Measurements from ENCODE around the gene RAPGEF6.
"Not testable (repeated sequence)": the region's sequence is repeated elsewhere in the genome, so short reads cannot be mapped to it uniquely, and the experiment has no call there.

RAPGEF6 gene

DNA sequence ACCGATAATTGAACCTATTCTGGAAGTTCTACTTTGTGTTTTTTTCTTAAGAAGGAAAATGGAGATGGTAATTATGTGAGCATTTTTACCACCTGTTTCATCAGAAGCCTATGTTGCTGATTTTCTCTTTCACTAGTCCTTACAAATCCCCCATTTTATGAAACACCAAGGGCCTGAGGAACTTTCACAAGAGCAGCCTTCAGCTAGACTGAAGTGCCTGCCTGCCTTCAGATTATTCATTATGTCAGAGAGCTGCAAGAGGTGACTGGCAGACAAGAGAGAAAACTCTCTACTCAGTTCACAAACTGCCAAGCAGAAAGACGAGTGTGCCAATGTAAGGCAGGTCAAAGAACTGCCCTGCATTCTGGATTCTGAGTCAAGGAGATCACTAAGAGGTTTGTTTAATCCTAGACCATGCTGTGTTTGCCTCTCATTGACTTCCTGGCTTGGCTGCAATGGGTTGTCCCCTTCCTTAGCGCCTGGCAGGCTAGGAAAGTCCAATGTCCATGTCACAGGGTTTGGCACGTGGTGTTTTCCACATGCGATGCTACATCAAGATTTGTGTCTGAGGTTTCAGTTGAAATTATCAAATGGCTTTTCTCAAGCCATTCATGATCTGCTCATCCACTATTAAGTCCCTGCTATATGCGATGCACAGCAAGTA lies 227.9 kb downstream of the RAPGEF6 start:
- Histone ChIP-seq H3K36me3 (no peaks in the 10 kb centered on the region), H3K27ac (no peak overlapping the region), H3K4me3 (ENCODE audit: low read depth, low read length) (no peak overlapping the region), H3K9me3 (ENCODE audit: severe bottlenecking) (no peaks in the 10 kb centered on the region), H3K27me3 (ENCODE audit: insufficient read depth, low read depth, severe bottlenecking) (no peaks in the 10 kb centered on the region)
- TF ChIP-seq, protein P1, sequence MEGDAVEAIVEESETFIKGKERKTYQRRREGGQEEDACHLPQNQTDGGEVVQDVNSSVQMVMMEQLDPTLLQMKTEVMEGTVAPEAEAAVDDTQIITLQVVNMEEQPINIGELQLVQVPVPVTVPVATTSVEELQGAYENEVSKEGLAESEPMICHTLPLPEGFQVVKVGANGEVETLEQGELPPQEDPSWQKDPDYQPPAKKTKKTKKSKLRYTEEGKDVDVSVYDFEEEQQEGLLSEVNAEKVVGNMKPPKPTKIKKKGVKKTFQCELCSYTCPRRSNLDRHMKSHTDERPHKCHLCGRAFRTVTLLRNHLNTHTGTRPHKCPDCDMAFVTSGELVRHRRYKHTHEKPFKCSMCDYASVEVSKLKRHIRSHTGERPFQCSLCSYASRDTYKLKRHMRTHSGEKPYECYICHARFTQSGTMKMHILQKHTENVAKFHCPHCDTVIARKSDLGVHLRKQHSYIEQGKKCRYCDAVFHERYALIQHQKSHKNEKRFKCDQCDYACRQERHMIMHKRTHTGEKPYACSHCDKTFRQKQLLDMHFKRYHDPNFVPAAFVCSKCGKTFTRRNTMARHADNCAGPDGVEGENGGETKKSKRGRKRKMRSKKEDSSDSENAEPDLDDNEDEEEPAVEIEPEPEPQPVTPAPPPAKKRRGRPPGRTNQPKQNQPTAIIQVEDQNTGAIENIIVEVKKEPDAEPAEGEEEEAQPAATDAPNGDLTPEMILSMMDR (IDR thresholded peaks at IDR 0.05; ENCODE audit: low read depth, low read length): no peak
- DNase-seq: no peak

DNA sequence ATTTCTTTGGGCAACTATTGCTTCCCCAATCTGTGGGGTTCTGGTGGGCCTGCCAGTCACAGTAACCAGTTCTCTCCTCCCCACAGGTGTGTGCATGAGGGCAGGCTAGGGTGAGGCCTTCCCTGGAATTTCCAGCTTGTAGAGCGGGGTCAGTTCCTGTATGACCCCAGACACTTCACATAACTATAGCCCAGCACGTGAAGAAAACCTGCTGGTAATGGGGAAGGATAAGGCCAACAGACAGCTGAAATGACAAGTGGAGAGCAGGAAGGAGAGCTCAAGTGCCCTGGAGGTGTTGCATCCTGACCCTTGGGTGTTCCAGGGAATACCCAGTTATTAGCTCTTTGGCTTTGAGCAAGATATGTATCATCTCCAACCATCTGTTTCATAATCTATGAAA lies 229.0 kb downstream of the RAPGEF6 start:
- Histone ChIP-seq H3K27me3 (ENCODE audit: insufficient read depth, low read depth, severe bottlenecking) (no peaks in the 10 kb centered on the region), H3K9me3 (ENCODE audit: severe bottlenecking) (no peaks in the 10 kb centered on the region), H3K36me3 (no peaks in the 10 kb centered on the region), H3K27ac (no peak overlapping the region), H3K4me3 (ENCODE audit: low read depth, low read length) (no peak overlapping the region)
- TF ChIP-seq, protein P1 (IDR thresholded peaks at IDR 0.05; ENCODE audit: low read depth, low read length): no peak
- DNase-seq: no peak

DNA sequence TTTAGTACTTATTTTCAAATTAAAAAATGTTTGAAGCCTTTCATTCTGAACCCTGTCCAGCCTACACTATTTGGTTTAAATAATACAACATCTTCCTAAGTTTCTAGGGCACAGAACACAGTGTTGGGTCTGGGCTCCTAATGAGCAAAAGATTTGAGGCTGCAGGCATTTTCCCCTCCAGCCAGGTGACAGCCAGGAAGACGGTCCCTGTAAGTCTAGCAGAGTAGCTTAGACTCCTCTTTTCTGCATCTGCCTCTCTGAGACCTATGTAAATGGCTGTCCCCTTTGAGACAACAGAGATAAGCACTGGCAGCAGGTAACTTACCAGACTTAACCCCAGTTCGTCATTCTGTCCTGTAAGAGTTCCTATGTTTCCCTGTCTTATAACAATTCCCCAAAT lies 229.4 kb downstream of the RAPGEF6 start:
- Histone ChIP-seq H3K27ac (no peak overlapping the region), H3K4me3 (ENCODE audit: low read depth, low read length) (no peak overlapping the region), H3K9me3 (ENCODE audit: severe bottlenecking) (no peaks in the 10 kb centered on the region), H3K27me3 (ENCODE audit: insufficient read depth, low read depth, severe bottlenecking) (no peaks in the 10 kb centered on the region), H3K36me3 (no peaks in the 10 kb centered on the region)
- DNase-seq: no peak
- TF ChIP-seq, protein P1 (IDR thresholded peaks at IDR 0.05; ENCODE audit: low read depth, low read length): no peak

DNA sequence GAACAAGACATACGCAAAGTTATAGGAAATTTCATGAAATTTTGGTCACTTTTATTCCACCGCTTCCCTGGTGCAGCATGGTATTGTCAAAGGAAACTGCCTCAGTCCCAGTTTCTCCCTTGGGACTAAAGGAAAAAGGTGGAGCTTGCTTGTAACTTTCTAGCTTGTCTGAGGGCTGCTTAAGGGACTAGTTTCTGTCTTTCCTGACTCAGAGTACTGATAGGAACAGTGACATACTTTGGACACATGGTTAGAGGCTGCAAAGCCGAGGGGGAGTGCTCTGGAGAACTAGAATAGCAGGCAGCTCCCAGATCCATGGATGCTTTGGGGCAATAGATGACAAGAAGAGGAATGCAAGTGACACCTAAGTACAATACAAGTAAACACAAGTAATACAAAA lies 234.4 kb downstream of the RAPGEF6 start:
- no peak overlapping the region for H3K27ac ChIP-seq
- H3K9me3 ChIP-seq (ENCODE audit: severe bottlenecking): no peaks in the 10 kb centered on the region
- no peaks in the 10 kb centered on the region for H3K27me3 ChIP-seq (ENCODE audit: insufficient read depth, low read depth, severe bottlenecking)
- DNase-seq: no peak
- TF ChIP-seq, protein P1 (IDR thresholded peaks at IDR 0.05; ENCODE audit: low read depth, low read length): no peak
- H3K36me3 ChIP-seq: no peaks in the 10 kb centered on the region
- no peak overlapping the region for H3K4me3 ChIP-seq (ENCODE audit: low read depth, low read length)

DNA sequence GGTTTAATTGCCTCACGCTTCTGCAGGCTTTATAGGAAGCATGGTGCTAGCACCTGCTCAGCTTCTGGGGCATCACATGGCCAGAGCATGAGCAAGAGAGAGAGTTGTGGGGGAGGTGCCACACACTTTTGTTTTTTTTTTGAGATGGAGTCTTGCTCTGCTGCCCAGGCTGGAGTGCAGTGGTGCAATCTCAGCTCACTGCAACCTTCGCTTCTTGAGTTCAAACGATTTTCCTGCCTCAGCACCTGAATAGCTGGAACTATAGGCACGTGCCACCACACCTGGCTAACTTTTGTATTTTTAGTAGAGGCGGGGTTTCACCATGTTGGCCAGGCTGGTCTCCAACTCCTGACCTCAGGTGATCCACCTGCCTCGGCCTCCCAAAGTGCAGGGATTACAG lies 236.0 kb downstream of the RAPGEF6 start:
- H3K4me3 ChIP-seq (ENCODE audit: low read depth, low read length); H3K36me3 ChIP-seq; H3K27me3 ChIP-seq (ENCODE audit: insufficient read depth, low read depth, severe bottlenecking); H3K27ac ChIP-seq; DNase-seq; H3K9me3 ChIP-seq (ENCODE audit: severe bottlenecking): not testable (repeated sequence)

DNA sequence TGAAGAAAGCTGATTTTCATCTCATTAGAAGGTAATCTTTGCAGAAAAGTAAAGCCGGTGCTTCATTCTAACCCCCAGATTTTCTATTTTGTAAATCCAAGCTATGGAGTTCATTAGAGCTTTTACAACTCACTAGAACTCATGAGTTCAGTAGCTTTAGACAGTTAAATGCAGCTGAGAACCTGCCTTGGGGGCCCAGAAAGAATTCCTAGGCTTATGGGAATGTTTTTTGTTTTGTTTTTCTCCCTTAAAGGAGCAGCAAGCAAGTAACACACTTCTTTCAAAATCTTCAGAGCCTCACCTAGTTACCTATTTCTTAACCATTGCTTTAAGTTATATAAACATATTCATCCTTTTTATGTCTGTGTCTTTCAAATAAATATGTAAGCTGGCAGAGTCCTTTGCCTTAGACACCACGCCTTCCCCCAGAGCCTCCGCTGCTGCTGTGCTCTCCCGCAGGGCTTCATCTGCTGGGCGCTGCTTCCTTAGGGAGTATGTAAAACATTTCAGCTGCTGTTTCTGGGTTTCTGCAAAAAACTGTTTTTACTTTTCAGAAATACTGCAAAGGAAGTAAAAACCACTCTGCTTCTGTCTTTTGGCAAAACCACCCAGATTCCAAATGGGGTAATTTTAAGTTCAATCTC lies 238.3 kb downstream of the RAPGEF6 start:
- Histone ChIP-seq H3K36me3 (peaks cover 11% of the 10 kb centered on the region), H3K27me3 (ENCODE audit: insufficient read depth, low read depth, severe bottlenecking) (no peaks in the 10 kb centered on the region)
- TF ChIP-seq, protein P1 (IDR thresholded peaks at IDR 0.05; ENCODE audit: low read depth, low read length): no peak

More for the DNA sequence above, 238.3 kb downstream of the RAPGEF6 start:
- no peak overlapping the region for H3K27ac ChIP-seq
- no peak overlapping the region for H3K4me3 ChIP-seq (ENCODE audit: low read depth, low read length)
- no peak for DNase-seq
- H3K9me3 ChIP-seq (ENCODE audit: severe bottlenecking): no peaks in the 10 kb centered on the region

All from WERI-Rb-1 (cell line).